Stimulated activated CD8-positive, alpha-beta memory T cell treated with anti-CD3 and anti-CD28 coated beads, Interleukin-15, amount 100 ng/mL, for 24 hours (primary cell): Measurements from ENCODE around the gene TMPRSS15.

Source experiments
- DNase-seq: peaks from one replicate; pipeline ENCODE4 v3.0.0-alpha.2; 2020; ENCODE audit warnings: low read depth

TMPRSS15 gene

GRCh38 chr21:18349468-18349867 is 54.1 kb downstream of the TMPRSS15 start:
- no peak for DNase-seq

- no peak for DNase-seq
Observed at GRCh38 chr21:18340387-18340942, 63.1 kb downstream of the TMPRSS15 start.

GRCh38 chr21:18335651-18336236 is 67.8 kb downstream of the TMPRSS15 start:
- DNase-seq: no peak

GRCh38 chr21:18334066-18334465 is 69.5 kb downstream of the TMPRSS15 start:
- DNase-seq: no peak

- no peak for DNase-seq
Observed at GRCh38 chr21:18318156-18318555, 85.4 kb downstream of the TMPRSS15 start.

GRCh38 chr21:18298228-18298627 is 105.4 kb downstream of the TMPRSS15 start:
- no peak for DNase-seq

GRCh38 chr21:18294100-18294499 is 109.5 kb downstream of the TMPRSS15 start:
- DNase-seq: no peak

- DNase-seq: no peak
Observed at GRCh38 chr21:18289876-18290275, 113.7 kb downstream of the TMPRSS15 start.

- no peak for DNase-seq
Observed at GRCh38 chr21:18285379-18285778, 118.2 kb downstream of the TMPRSS15 start.

GRCh38 chr21:18275781-18276180 is 127.8 kb downstream of the TMPRSS15 start:
- DNase-seq: no peak

- DNase-seq: no peak
Observed at GRCh38 chr21:18274370-18274769, 129.2 kb downstream of the TMPRSS15 start.

- DNase-seq: no peak
Observed at GRCh38 chr21:18273400-18273799, 130.2 kb downstream of the TMPRSS15 start.

GRCh38 chr21:18269856-18270255 is 133.7 kb downstream of the TMPRSS15 start:
- no peak for DNase-seq

GRCh38 chr21:18268906-18269305 is 134.7 kb downstream of the TMPRSS15 start:
- DNase-seq: no peak

GRCh38 chr21:18267496-18267895 is 136.1 kb downstream of the TMPRSS15 start:
- no peak for DNase-seq

GRCh38 chr21:18265944-18266343 is 137.6 kb downstream of the TMPRSS15 start:
- no peak for DNase-seq

GRCh38 chr21:18253799-18254198 is 149.8 kb downstream of the TMPRSS15 start:
- no peak for DNase-seq

GRCh38 chr21:18253221-18253620 is 150.4 kb downstream of the TMPRSS15 start:
- DNase-seq: no peak

GRCh38 chr21:18252680-18253079 is 150.9 kb downstream of the TMPRSS15 start:
- no peak for DNase-seq

- DNase-seq: no peak
Observed at GRCh38 chr21:18252256-18252655, 151.3 kb downstream of the TMPRSS15 start.

- DNase-seq: no peak
Observed at GRCh38 chr21:18251065-18251464, 152.5 kb downstream of the TMPRSS15 start.

GRCh38 chr21:18249672-18250071 is 153.9 kb downstream of the TMPRSS15 start:
- DNase-seq: no peak

GRCh38 chr21:18248171-18248570 is 155.4 kb downstream of the TMPRSS15 start:
- no peak for DNase-seq

GRCh38 chr21:18245464-18245967 is 158.1 kb downstream of the TMPRSS15 start:
- no peak for DNase-seq
